ENCODE data around the gene CMTM1. TPM values are rescaled to one million over a fixed set of nuclear protein-coding genes. Genes with fewer than 3 reads are reported as not detected.
"Not testable (repeated sequence)": the region's sequence is repeated elsewhere in the genome, so short reads cannot be mapped to it uniquely, and the experiment has no call there.

Gene CMTM1
- total RNA-seq, 2 experiments from 2014 or later: 8.1 to 8.8 TPM

DNA sequence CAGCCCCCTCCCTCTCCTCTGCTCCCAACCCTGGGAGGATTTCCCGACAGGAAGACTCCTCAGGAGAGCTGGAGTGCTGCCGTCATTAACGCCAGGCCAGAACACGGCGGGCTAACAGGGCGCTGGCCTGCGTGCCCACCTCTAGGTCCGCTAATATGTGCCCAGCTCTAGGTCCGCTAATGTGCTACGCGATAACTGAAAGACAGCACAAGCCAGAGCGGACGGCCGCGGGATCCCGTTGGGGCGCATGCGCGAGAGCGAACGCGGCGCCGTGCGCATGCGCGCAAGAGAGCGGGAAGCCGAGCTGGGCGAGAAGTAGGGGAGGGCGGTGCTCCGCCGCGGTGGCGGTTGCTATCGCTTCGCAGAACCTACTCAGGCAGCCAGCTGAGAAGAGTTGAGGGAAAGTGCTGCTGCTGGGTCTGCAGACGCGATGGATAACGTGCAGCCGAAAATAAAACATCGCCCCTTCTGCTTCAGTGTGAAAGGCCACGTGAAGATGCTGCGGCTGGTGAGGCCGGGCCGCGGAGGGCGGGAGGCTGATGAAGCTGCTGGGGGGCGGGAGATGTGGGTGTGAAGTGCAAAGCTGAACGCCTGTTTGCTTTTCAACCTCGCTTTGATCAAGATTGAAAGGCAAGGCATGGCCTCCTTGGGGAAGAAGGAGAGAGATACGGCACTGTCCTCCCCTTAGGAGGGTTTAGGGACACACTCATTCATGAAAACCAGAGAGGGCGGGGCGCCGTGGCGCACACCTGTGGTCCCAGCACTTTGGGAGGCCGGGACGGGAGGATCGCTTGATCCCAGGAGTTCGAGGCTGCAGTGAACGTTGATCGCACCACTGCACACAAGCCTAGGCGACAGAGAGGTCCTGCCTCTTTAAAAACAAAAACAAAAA, 13.7 kb upstream of the CMTM1 start, which contains the start of gene CKLF:
CKLF (plus strand) TSS at position 291 of the 892 bp plus-strand sequence; CDS start at position 431, 140 bp downstream.
- CTCF ChIA-PET: interaction anchor here (0.7 to 2.0 kb wide), 6 partner anchors 11 to 55 kb away, joined by 3 to 11 read pairs (median 4); partner anchors contain the start of gene CMTM2
- POLR2A ChIA-PET: interaction anchor here (0.6 to 2.3 kb wide), 6 partner anchors 10 to 329 kb away, joined by 3 to 14 read pairs (median 4); no protein-coding TSS in a partner anchor

DNA sequence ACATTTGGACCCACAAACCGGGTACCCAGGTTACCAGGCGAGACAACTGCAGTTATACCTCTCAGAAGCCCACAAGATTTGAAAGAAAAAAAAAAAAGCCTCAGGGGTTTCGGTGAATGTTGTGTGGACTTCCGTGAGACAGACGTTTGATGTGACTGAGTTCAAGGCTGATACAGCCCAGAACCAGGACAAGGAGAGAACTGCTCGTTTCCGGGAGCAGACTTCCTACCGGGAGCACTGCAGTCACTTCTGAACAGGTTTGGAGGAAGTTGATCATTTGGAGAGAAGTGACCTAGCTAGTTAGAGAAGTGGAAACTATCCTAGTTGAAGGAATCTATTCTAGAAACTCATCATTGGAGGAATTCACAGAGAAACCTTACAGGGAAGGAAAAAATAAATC, 13.0 kb upstream of the CMTM1 start:
- ChIA-PET POLR2A (interaction anchor here (0.6 to 2.3 kb wide), 4 partner anchors 10 to 328 kb away, joined by 3 to 14 read pairs (median 6); no protein-coding TSS in a partner anchor), CTCF (interaction anchor here (1.3 to 2.2 kb wide), 3 partner anchors 10 to 277 kb away, joined by 3 to 11 read pairs (median 8); partner anchors contain the start of gene NAE1)

DNA sequence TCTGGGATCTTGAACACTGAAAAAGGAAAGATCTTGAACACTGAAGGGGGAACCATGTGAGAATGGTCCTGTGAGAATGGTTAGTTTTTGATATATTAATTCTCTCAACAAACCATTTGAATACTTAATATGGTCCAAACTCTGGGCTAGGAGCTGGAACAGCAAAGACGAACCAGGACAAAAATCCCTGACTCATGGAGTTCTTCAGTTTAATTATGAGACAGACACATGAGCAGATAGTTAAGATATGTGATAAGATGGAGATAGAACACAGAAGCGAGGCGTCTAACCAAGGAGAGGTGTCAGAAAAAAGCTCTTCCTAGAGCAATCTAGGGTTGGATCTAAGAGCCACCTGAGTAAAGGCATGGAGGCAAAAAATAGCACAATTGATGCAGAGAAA, 12.2 kb upstream of the CMTM1 start:
- CTCF ChIA-PET: interaction anchor here (1.3 to 2.2 kb wide), 2 partner anchors 9 to 277 kb away, joined by 3 to 11 read pairs; partner anchors contain the start of gene NAE1
- POLR2A ChIA-PET: interaction anchor here (0.7 kb wide), 1 partner anchor 32 kb away, joined by 3 read pairs; no protein-coding TSS in a partner anchor

DNA sequence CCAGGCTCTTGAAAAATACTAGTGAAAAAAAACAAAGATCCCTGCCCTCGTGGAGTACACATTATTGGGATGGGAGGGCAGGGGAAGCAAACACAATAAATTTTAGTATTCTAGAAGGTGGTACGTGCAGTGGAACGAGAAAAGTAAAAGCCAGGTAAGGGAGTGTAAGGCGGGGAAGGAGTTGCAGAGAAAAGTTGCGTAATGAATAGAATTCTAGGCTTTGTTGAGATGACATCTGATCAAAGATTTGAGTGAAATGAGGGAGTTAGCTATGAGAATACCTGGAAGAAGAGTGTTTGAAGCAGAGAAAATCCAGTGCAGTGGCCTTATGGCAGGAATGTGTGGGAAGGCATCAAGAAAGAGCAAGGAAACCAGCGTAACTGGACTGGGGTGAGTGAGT, 11.7 kb upstream of the CMTM1 start:
- CTCF ChIA-PET: interaction anchor here (1.3 to 2.2 kb wide), 2 partner anchors 9 to 276 kb away, joined by 3 to 11 read pairs; partner anchors contain the start of gene NAE1
- POLR2A ChIA-PET: interaction anchor here (0.7 kb wide), 1 partner anchor 32 kb away, joined by 3 read pairs; no protein-coding TSS in a partner anchor

DNA sequence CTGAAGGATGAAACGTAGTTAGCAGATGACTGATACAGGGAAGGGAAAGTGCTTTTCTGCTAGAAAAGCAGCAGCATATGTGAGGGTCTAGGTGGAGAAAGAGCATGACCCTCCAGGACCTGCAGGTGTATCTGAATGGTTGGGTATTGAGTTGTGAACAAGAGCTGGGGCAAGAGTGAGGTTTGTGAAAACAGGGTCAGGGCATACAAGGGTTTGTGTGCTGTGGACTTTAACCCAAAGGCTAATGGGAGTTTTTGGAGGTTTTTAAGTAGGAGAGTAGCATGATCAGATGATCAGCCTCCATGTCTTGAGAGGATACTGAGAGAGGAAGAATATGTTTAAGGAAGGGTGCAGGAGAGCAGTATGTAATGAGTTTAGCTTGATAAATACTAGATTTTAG, 6.1 kb upstream of the CMTM1 start:
- POLR2A ChIA-PET: interaction anchor here (0.8 kb wide), 1 partner anchor 38 kb away, joined by 5 read pairs; no protein-coding TSS in a partner anchor
- CTCF ChIA-PET: interaction anchor here (0.6 kb wide), 1 partner anchor 203 kb away, joined by 3 read pairs; no protein-coding TSS in a partner anchor

DNA sequence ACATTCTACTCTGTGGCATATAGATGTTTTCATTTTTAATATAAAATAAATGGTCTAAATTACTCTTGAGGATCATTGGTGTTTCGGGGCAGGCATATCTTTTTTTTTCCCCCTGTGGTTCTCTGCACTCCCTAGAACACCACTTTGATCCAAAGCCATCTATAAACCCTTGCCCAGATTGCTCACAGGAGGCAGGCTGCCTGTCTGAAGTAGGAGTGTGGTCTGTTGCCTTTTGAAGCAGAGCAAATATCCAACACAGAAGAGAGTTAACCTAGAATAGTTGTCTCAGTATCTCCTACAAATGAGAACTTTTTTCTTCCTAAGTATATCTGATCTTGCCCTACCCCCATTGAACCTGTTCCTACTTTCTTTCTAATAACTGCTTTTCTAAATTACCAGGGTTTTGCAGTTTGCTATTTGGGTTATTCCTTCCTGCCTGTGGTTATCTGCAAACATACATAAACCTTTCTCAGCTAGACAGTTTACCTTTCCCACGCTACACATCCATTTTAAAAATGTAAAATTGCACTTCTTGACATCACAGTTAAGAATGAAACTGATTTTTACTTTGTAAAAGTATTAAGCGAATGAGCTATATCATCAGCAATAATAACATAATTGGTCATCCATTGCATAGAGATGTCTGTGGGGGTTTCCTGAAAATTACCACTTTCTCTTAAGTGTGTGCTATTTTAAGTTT, 4.7 kb upstream of the CMTM1 start:
- ChIA-PET POLR2A (no interaction called here), CTCF (interaction anchor here (3.5 to 4.1 kb wide), 3 partner anchors 39 to 47 kb away, joined by 14 to 32 read pairs (median 18); partner anchors contain the start of gene CMTM3)

DNA sequence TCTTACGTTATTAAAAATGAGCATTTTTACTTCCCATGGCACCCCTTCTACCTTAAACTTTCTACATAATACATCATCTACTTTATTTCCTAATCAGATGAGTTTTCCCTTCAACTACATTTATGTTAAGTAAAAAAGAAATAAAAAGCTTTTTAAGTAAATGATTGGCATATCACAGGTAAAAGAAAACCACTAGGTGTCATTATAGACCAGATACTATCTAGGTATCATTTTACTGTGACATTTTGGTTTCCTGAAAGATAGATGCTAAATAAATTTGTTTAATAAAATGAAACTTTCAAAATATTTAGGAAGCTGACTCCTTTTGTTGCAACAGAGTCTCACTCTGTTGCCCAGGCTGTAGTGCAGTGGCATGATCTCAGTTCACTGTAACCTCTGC, 3.8 kb upstream of the CMTM1 start:
- CTCF ChIA-PET: interaction anchor here (1.0 to 4.1 kb wide), 7 partner anchors 8 to 46 kb away, joined by 3 to 32 read pairs (median 11); partner anchors contain the start of genes CKLF and CMTM3
- POLR2A ChIA-PET: interaction anchor here (1.2 kb wide), 1 partner anchor 10 kb away, joined by 6 read pairs; the partner anchor contains the start of gene CKLF

DNA sequence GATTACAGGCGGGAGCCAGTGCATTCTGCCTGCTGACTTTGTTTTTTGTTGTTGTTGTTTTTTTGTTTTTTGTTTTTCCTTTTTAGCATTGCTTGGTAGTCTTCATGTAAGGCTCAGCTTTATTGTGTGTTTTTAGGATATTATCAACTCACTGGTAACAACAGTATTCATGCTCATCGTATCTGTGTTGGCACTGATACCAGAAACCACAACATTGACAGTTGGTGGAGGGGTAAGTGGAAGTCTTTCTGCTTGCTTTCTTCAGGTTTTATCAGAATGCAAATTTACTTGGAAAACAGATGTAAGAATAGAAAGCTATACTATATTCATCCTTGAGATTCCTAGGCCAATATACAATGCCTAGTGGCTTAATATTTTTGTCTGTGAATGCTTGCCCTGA, 3.3 kb upstream of the CMTM1 start:
- ChIA-PET POLR2A (interaction anchor here (1.0 to 1.7 kb wide), 4 partner anchors 11 to 46 kb away, joined by 3 to 7 read pairs (median 5); partner anchors contain the start of gene CKLF), CTCF (interaction anchor here (1.0 to 4.1 kb wide), 10 partner anchors 9 to 156 kb away, joined by 3 to 32 read pairs (median 8); partner anchors contain the start of genes CKLF and CMTM3)

DNA sequence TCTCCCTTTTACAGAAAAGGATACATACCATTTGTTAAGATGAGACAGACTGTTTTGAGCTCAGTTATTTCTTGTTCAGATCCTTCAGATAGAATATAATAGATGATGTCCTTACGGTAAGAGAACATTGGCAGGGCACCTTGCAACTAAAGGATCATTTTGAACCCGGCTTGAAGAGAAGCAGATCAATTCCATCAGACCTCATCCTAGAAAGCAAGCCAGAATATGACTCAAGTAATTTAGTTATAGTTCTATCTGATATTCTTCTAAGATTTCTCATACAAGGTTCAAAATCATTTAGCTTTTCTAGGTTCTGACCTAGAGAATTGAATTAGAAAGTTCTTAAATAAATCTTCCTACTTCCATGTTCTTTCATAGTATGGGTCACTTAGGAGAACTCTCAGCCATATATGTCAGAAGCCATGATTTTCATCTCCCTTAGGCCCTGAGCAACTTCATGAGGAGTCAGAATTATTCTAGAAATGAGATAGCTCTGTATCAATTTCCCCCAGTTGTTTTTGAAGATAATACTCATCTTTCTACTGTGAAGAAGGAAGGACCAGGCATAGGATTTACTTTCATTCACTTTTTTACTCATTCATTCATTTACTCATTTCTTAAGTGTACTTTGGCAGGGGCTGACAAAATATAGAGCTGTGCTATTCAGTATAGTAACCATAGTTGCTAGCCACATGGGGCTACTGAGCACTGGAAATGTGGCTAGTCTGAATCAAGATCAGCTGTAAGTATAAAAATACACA, 2.5 kb upstream of the CMTM1 start:
- ChIA-PET CTCF (interaction anchor here (0.5 to 4.1 kb wide), 12 partner anchors 9 to 157 kb away, joined by 3 to 32 read pairs (median 6); partner anchors contain the start of genes CKLF, CMTM2 and CMTM3), POLR2A (interaction anchor here (0.7 to 1.7 kb wide), 10 partner anchors 12 to 48 kb away, joined by 3 to 7 read pairs (median 3); partner anchors contain the start of genes CKLF, CMTM2 and CMTM3)

DNA sequence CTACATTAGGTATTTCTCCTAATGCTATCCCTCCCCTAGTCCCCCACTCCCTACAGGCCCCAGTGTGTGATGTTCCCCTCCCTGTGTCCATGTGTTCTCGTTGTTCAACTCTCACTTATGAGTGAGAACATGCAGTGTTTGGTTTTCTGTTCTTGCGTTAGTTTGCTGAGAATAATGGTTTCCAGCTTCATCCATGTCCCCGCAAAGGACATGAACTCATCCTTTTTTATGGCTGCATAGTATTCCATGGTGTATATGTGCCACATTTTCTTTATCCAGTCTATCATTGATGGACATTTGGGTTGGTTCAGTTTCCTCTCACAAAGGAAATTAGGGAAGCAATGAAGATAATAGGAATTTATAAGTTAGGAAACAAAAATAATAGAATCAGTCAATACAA, 1.0 kb downstream of the CMTM1 start:
- CTCF ChIA-PET, POLR2A ChIA-PET: not testable (repeated sequence)

DNA sequence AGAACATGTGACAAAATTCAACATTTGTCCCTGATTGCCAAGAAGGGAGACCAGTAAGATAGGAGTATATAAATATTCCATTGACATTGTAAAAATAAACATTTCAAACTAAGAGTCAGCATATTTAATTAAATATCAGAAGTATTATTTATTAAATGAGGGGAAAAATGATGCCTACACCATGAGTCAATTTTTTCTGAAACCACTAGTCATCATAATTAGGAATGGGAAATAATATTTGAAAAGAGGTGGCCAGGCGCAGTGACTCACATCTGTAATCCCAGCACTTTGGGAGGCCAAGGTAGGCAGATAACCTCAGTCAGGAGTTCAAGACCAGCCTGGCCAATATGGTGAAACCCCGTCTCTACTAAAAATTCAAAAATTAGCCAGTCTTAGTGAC, 2.1 kb downstream of the CMTM1 start:
- CTCF ChIA-PET: no interaction called here
- POLR2A ChIA-PET: no interaction called here

DNA sequence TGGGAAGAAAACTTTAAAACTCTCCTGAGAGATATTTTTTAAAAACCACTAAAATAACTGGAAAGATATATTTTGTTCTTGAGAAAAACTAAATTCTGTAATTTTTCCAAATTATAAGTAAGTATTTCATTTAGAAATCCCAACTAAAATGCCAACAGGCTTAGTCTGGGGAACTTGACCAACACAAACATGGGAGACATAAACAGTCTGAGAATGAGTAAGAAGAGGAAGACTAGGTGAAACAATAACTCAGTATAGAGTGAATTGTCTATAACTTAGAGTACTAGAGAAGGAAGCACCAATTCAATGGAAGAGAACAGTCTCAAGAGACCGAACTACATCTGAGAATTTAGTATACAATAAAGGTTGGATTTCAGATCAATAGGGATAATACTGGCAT, 2.9 kb downstream of the CMTM1 start:
- ChIA-PET POLR2A (no interaction called here), CTCF (no interaction called here)

DNA sequence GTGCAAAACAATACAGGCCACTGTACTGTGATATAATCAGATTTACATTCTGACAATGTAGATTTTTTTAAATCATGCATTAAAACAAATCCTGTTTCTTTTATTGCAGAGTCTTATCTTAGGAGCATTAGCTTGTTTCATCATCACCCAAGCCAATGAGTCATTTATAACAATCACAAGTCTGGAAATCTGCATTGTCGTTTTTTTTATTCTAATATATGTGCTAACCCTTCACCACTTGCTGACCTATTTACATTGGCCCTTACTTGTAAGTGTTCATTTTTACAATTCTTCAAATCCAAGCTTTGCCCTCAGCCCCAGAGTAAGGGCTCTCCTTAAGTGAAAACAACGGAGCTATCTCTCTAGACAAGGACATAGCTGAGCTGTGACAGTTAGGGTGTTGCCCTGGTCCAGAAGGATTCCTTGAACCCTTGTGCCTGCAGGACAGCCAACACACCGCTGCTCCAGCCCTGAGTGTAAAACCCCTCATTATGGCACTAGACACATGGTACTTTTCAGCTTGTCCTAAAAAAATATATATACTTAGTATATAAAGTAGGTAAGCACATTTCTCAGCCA, 3.7 kb downstream of the CMTM1 start:
- ChIA-PET CTCF (no interaction called here), POLR2A (no interaction called here)

DNA sequence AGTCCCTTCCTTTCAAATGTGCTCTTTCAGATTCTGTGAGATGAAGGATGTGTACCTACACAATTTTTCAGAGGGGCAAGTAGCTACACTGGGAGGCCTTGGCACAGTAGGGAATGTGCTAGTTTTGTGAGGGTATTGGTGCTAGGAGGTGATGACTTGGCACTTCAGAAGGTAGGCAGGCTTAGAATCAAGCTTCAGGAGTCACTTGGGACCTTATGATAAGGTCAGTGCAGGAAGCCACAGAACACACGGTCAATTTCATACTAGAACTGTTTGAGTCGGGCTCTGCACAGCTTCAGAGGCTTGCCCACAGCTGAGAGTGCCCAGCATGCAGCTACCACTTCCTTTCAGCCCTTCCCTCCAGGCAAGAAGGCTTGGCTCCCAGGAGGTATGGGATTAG, 6.1 kb downstream of the CMTM1 start:
- ChIA-PET POLR2A (no interaction called here), CTCF (interaction anchor here (1.2 kb wide), 1 partner anchor 9 kb away, joined by 5 read pairs; no protein-coding TSS in a partner anchor)

DNA sequence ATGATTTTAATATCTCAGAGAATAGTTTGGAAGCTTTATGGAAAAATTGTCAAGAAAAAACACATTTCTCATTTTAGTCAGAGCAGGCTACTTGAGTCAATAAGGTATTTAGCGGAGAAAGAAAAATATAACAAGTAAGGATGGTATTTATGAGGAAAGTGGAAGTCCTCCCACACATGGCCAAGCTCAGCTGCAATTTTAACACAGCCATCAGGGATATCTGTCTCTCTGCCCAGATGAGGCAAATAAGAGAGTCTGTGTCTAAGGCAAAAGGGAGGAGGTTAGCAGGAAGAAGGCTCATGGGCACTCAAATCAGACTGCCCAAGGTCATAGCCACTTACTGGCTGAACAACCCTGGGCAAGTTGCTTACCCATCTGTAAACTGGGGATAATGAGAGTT, 7.8 kb downstream of the CMTM1 start:
- POLR2A ChIA-PET: no interaction called here
- CTCF ChIA-PET: interaction anchor here (1.4 kb wide), 1 partner anchor 34 kb away, joined by 4 read pairs; no protein-coding TSS in a partner anchor

DNA sequence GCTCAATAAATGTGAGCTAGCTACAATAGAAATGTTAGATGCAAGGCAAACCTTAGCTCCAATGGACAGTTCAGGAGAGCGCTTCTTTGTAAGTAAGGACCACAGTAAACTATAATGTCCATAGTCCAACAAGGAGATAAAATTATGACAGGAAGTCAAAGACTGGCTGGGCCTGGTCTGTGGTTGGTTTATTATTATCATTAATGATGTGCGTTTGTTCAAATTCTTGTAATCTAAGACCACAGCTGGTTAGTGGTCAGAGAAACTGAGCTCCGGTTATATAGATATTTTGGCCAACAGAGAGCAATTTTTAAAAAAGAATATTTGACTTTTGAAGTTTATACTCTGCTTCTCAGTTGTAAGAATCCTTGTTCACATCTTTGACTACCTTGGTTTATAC, 8.3 kb downstream of the CMTM1 start:
- ChIA-PET POLR2A (no interaction called here), CTCF (interaction anchor here (1.4 to 1.8 kb wide), 2 partner anchors 15 to 34 kb away, joined by 4 to 7 read pairs; no protein-coding TSS in a partner anchor)

DNA sequence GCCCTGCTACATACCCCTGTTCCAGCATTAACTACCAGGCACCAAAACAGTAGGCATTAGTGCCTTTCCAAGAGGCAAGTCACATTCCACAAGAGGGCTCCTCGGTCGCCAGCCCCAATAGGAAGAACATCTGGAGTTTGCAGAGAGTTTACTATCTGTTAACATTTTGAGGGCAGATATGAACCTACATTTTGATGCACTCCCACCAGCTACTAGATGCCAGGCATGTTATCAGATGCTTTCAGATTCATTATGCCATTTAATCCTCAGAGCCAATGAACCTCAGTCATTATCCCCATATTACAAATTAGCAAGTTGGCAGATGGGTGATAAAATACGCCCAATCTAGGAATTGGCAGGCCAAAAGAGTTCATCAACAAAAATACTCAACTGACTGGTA, 8.8 kb downstream of the CMTM1 start:
- POLR2A ChIA-PET: no interaction called here
- CTCF ChIA-PET: interaction anchor here (1.8 kb wide), 1 partner anchor 15 kb away, joined by 7 read pairs; no protein-coding TSS in a partner anchor

DNA sequence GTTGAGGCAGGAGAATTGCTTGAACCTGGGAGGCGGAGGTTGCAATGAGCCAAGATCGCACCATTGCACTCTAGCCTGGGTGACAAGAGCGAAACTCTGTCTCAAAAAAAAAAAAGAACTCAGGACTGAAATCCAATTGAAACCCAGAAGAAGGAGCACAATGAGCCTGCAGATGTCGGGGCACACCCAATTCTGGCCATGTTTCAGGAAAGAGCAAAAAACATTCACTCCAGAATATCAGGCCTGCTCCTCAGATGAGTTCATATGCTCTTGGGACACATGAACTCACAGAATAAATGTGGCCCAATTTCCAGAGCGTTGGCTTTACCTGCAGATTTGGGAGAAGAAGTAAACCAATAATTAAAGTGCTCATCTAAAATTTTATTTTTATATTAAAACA, 10.1 kb downstream of the CMTM1 start:
- CTCF ChIA-PET: interaction anchor here (1.8 kb wide), 1 partner anchor 14 kb away, joined by 7 read pairs; no protein-coding TSS in a partner anchor
- POLR2A ChIA-PET: no interaction called here

Data from activated CD8-positive, alpha-beta memory T cell treated with anti-CD3 and anti-CD28 coated beads for 36 hours (primary cell).